Suppressor macrophage treated with lipopolysaccharide for 4 hours (primary cell): Measurements from ENCODE around the gene ZC3H11A.
"Not testable (repeated sequence)": the region's sequence is repeated elsewhere in the genome, so short reads cannot be mapped to it uniquely, and the experiment has no call there.

Source experiments
- DNase-seq: peaks from one replicate; pipeline ENCODE4 v3.0.0-alpha.2; 2020

The ZC3H11A gene

DNA sequence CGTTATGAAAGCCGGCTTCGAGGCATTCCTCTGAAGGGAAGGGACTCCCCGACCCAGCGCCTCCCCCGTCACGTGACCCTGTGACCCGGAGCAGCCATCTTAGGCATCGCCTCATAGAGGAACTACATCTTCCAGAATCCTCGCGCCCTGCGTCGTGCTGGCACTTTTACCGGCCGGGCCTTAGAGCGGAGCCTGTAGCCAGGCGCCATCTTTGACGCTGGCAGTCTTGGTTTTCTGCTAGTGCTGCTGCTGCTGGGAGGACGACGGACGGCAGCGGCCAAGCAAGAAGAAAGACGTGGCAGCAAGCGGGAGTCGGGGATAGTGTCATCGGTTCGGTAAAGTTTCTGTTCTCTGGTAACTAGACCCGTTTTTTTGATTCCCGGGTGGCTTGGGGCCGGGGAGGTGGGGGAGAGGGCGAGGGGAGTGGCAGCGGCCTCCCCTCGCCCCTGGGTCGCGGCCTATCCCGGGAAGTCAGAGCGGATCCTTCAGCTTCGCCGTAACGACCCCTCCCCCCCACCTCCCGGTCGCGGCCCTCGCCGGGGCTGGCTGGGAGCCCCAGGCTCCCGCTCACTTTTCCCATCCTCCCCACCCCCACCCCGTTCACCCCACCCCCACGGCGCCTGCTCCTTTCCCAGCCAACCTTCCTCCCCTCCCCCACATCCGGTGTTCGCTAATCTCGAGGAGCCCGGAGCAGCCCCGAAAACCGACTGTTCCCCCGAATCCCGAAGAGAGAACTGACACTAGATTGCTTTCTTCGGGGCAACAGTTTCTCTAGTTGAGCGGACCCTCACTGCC lies at the start of gene ZC3H11A, which contains the start of gene ZBED6:
Gene ZC3H11A (plus strand): TSS at position 183 of the 795 bp plus-strand sequence. CDS start 21,448 bp downstream, outside the sequence.
Gene ZBED6 (plus strand): TSS at position 183 of the 795 bp plus-strand sequence. CDS start 1,900 bp downstream, outside the sequence.
- peak; percentile 100 for DNase-seq

GRCh38 chr1:203746281-203746680 lies 49.1 kb upstream of the ZC3H11A start:
- DNase-seq, result no peak

GRCh38 chr1:203751051-203751450 lies 44.4 kb upstream of the ZC3H11A start:
- DNase-seq, result no peak

DNA sequence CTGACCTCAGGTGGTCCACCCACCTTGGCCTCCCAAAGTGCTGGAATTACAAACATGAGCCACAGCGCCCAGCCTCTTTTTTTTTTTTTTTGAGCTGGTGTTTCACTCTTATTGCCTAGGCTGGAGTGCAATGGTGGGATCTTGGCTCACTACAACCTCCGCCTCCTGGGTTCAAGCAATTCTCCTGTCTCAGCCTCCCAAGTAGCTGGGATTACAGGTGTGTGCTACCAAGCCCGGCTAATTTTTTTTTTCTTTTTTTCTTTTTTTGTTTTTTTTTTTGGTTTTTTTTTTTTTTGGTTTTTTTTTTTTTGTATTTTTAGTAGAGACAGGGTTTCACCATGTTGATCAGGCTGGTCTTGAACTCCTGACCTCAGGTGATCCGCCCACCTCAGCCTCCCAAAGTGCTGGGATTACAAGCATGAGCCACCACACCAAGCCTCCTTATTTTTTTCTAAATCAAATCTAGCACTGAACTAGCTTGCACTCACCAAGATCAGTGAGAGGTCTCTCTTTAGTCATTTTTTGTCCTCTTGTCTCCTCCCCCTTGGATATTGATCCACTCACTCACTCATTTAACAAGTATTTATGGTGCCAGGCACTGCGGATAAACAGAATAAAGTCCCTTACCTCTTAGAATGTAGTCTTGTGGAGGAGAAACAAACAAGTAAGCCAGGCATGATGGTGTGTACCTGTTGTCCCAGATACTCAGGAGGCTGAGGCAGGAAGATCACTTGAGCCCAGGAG lies 43.6 kb upstream of the ZC3H11A start:
- not testable (repeated sequence) for DNase-seq

GRCh38 chr1:203754455-203754864 lies 41.0 kb upstream of the ZC3H11A start:
- peak; percentile 48 for DNase-seq

DNA sequence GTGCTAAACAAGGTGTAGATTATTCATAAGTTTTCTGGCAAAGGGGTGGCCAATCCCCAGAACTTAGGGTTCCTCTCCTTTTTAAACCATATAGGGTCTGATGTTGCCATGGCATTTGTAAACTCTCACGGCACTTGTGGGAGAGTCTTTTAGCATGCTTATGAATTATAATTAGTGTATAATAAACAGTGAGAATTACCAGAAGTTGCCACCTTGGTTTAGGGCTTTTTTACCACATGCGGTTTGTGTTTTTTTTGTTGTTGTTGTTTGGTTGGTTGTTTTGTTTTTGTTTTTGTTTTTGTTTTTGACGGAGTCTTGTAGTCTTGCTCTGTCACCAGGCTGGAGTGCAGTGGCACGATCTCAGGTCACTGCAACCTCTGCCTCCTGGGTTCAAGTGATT lies 39.4 kb upstream of the ZC3H11A start:
- no peak for DNase-seq

- not testable (repeated sequence) for DNase-seq
Measured at GRCh38 chr1:203758749-203759148, 36.7 kb upstream of the ZC3H11A start.

- no peak for DNase-seq
Measured at GRCh38 chr1:203760506-203760905, 34.9 kb upstream of the ZC3H11A start.

- not testable (repeated sequence) for DNase-seq
Measured at GRCh38 chr1:203761958-203762357, 33.5 kb upstream of the ZC3H11A start.

DNA sequence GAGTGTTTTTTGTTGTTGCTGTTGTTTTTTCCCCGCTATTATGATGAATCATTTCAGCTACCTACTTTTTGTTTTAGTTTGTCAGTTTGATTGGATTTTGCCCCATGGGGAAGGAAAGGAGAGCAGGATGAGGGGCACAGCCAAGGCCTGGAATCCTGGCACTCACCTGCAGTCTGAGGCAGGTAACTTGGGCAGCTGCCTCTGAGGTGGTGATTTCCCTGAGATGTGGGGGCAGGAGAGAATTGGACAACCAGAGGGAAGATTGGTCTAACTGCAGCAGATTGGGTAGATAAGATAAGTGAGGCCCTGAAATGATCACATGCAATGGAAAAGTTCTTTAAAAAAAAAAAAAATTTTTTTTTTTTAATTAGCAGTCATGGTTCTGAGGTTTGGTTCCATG lies 31.9 kb upstream of the ZC3H11A start:
- DNase-seq, result no peak

DNA sequence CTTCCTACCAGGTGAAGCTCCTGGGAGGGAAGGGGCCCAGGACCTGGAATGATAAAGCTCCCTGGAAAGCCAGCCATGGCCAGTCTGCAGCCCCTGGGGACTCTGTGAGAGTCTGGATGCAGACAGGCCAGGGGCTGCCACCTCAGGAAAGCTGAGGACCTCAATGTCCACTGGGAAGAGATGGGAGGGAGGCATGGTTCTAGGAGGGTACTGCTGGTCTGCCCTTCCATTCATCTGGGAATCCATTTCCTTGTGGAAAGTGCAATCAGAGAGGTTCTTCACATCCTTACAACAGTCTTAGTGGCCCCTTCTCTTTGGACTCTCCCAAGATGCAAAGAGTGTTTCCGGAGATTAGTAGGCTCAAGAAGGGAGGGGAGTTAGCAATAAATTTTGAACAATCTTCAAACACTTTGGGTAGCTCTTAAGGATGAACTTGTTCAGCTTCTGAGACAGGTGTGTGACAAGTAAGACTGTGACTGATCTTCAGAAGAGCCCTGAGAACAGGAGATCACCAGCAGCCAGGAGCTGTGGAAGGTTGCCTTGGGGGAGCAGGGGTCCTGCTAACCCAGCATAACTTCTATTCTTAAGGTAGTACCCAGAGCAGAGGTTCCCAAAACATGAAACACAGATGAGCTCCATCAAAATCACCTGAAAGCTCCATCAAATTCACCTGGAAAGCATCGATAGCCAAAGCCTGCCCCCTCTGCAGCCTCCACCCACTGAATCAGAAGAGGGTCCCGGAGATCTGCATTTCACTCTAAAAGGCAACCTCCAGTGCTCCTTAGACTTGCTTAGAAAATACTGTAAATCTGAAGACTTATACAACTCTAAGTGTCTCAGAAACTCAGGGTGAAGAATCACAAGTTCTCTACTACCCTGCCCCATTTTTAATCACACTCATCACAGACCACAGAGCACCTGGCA lies 31.1 kb upstream of the ZC3H11A start:
- no peak for DNase-seq

DNA sequence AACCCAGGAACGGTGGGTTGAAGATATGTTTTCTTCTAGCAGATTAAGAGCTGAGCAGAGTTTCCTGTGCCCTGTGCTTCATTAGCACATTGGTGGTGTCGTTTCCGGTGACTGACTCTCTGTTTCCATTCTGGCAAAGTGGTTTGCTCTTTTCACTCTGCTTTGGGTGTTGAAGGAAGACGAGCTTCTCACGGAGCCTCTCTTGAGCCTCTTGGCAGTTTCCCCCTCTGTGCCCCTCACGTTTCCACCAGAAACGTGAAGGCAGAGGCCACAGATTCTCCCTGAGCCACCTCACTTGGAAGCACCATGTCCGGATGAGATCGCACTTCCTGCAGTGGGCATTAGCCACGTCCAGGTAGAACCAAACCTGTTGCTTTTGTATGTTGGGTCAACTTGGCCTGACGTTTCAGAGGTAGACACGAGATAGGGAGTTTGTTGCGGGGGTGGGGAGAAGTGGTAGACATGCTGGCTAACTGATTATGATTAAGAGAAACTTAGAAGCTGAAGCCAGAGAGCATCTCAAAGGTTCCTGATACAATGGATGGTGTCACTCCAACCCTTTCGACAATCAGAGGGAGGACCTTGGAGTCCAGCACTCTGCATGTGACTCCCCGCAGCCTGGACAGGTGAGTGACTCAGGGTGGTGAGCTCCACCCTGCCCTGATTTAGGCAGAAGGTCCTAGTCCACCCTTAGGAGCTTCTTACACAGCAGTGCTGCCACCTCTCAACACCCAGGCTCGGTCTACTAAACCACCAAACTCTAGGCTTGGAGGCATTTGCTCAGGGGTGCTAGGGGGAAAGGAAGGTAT lies 30.2 kb upstream of the ZC3H11A start, which contains the start of gene LAX1:
Gene LAX1 (plus strand): TSS at position 155 of the 809 bp plus-strand sequence. CDS start 383 bp downstream, at position 538.
- DNase-seq, result no peak

DNA sequence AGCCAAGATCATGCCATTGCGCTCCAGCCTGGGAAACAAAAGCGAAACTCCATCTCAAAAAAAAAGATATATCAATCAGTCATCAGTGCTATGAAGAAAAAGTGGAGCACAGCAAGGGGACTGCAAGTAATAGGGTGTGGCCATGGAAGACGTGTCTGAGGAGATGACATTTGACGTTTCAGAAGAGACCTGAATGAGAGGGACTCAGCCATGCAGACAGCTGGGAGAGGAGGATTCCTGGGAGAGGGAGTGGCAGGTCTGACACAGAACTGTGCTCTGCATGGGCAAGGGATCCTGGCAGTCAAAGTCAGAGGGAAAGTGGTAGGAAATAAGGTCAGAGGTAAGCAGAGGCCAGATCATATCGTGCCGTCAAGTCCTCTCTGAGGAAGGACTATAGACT lies 27.2 kb upstream of the ZC3H11A start:
- peak; percentile 32 for DNase-seq

- peak; percentile 93 for DNase-seq
Measured at GRCh38 chr1:203769505-203770343, 25.7 kb upstream of the ZC3H11A start.

DNA sequence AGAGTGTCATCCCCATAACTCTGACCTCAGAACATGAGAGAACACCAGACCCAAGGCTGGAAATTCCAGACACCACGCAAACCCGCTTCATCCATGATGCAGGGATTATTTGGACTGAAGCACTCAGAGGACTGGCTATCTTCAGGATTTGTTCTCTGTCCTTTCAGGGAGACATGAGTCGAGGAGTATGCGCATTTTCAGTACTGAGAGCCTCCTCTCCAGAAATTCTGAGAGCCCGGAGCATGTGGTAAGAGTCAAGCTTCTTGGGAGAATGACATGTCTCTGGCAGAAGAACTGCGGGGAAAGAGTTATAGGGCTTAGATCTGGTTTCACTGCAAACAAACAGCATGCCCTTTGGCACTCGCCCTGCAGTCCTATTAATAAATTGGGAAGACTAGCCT lies 23.5 kb upstream of the ZC3H11A start:
- DNase-seq, result no peak

DNA sequence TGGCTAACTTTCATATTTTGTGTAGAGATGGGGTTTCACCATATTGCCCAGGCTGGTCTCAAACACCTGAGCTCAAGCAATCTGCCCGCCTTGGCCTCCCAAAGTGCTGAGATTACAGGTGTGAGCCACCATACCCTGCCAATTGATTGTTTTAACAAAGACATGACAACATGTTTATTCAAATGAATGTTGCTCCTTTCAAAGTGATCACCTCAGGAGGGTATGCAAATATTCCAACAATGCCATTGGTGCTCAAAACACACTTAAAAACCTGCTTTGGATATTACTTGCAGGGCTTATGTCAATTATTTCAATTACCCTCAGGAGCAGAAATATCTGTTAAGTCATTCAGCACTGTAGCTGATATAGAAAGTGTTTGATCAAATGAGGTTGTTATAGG lies 22.6 kb upstream of the ZC3H11A start:
- DNase-seq, result no peak

DNA sequence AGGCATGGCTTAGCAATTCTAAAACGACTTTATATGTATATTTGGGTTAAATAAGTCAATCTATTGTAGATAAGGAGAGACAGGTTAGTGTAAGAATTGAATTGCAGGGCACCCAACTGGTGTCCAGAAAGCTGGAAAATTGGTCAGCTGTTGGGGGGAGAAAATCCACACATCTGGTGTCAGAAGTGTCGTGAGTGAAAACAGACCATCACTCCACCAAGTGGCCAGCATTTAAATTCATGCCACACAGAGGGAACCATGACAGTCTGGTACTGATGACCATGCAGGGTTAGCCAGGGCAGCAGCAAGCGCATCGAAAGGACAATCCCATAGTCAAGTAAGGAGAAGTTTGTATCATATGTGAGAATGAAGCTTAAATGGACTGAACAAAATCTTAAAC lies 18.8 kb upstream of the ZC3H11A start:
- DNase-seq, result no peak

- no peak for DNase-seq
Measured at GRCh38 chr1:203777596-203777995, 17.8 kb upstream of the ZC3H11A start.

- DNase-seq, result no peak
Measured at GRCh38 chr1:203778146-203778545, 17.3 kb upstream of the ZC3H11A start.

GRCh38 chr1:203778789-203779188 lies 16.6 kb upstream of the ZC3H11A start:
- no peak for DNase-seq

- DNase-seq, result no peak
Measured at GRCh38 chr1:203781962-203782361, 13.5 kb upstream of the ZC3H11A start.
